ENCODE measurements around the gene MALT1. TPM values are rescaled to one million over a fixed set of nuclear protein-coding genes. Genes with fewer than 3 reads are reported as not detected.

Gene MALT1
- total RNA-seq, 2 donors from 2014 or later, result 17.7 to 28.8 TPM

DNA sequence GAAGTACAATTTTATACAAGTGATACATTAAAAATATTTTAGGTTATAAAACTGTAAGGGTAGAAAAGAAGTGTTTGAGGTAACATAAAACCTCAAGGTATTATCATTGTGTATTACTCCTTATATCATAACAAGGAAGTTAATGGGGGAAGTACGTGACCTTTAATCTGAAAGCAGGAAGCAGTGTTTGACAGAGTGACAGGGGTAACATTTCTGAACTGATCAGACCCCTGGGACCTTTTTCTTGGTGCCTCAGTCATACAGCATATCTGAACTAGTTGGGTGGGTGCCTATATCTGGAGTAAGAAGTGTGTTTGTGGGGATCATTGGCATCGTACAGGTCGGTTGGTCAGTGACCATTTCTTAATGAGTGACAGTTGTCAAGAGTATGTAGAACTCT, 43.0 kb downstream of the MALT1 start:
- no peaks in the 10 kb centered on the region for H3K4me1 ChIP-seq (ENCODE audit: control insufficient read depth in 1 of 2, low read depth in 2 of 2)
- no peak overlapping the region for H3K4me3 ChIP-seq
- ATAC-seq (ENCODE audit: insufficient number of reproducible peaks, low FRiP score, low read depth) (no peak), DNase-seq (ENCODE audit: low spot score) (no peak)
- no peaks in the 10 kb centered on the region for H3K27me3 ChIP-seq (replicated peaks; ENCODE audit: insufficient read depth)
- H3K9me3 ChIP-seq, result no peaks in the 10 kb centered on the region
- TF ChIP-seq, protein P1, sequence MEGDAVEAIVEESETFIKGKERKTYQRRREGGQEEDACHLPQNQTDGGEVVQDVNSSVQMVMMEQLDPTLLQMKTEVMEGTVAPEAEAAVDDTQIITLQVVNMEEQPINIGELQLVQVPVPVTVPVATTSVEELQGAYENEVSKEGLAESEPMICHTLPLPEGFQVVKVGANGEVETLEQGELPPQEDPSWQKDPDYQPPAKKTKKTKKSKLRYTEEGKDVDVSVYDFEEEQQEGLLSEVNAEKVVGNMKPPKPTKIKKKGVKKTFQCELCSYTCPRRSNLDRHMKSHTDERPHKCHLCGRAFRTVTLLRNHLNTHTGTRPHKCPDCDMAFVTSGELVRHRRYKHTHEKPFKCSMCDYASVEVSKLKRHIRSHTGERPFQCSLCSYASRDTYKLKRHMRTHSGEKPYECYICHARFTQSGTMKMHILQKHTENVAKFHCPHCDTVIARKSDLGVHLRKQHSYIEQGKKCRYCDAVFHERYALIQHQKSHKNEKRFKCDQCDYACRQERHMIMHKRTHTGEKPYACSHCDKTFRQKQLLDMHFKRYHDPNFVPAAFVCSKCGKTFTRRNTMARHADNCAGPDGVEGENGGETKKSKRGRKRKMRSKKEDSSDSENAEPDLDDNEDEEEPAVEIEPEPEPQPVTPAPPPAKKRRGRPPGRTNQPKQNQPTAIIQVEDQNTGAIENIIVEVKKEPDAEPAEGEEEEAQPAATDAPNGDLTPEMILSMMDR (IDR thresholded peaks at IDR 0.05), result no peak
- peaks cover 4% of the 10 kb centered on the region for H3K36me3 ChIP-seq
- H3K27ac ChIP-seq, result no peak overlapping the region

DNA sequence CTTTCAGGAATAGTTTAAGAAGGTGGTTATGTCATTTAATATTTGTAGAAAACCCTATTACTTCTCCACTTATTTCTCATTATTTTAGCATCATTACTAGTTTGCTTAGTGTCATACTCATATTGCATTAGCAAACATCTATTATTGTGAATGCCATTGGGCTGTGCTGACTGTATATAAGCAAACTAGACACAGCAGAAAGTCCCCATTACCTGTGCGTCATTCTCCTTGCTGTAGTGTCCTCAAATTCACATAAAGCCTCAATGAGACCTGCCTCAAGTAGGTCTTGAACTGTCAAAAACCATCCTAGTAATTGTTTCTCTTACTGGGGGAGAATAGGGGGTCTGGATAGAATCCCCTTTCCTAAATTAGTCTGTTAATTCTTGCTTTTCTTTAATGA, 43.6 kb downstream of the MALT1 start:
- Histone ChIP-seq H3K4me1 (ENCODE audit: control insufficient read depth in 1 of 2, low read depth in 2 of 2) (no peaks in the 10 kb centered on the region), H3K9me3 (no peaks in the 10 kb centered on the region), H3K27ac (no peak overlapping the region), H3K4me3 (no peak overlapping the region), H3K36me3 (peaks cover 4% of the 10 kb centered on the region), H3K27me3 (replicated peaks; ENCODE audit: insufficient read depth) (no peaks in the 10 kb centered on the region)
- TF ChIP-seq, protein P1 (IDR thresholded peaks at IDR 0.05), result no peak
- DNase-seq (ENCODE audit: low spot score), result no peak
- no peak for ATAC-seq (ENCODE audit: insufficient number of reproducible peaks, low FRiP score, low read depth)

DNA sequence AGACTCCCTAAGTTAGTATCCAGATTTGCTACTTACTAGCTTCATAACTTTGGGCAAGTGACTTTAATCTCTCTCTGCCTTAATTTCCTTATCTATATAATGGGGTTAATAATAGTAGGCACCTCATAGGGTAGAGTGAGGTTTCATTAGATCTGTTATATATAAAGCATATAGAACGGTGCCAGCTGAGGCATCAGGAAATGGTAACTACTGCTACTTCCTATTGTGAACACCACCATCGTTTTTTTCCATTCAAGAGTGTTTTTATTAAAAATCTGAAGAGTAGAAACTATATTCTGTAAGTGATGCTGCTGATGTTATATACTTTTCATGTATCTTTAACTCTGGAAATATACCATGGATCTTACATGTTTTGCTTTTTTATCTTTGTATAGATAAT, 44.3 kb downstream of the MALT1 start:
- TF ChIP-seq, protein P1 (IDR thresholded peaks at IDR 0.05), result no peak
- Histone ChIP-seq H3K4me3 (no peak overlapping the region), H3K27me3 (replicated peaks; ENCODE audit: insufficient read depth) (no peaks in the 10 kb centered on the region), H3K9me3 (no peaks in the 10 kb centered on the region), H3K36me3 (peaks cover 4% of the 10 kb centered on the region), H3K27ac (no peak overlapping the region), H3K4me1 (ENCODE audit: control insufficient read depth in 1 of 2, low read depth in 2 of 2) (no peaks in the 10 kb centered on the region)
- ATAC-seq (ENCODE audit: insufficient number of reproducible peaks, low FRiP score, low read depth) (no peak), DNase-seq (ENCODE audit: low spot score) (no peak)

DNA sequence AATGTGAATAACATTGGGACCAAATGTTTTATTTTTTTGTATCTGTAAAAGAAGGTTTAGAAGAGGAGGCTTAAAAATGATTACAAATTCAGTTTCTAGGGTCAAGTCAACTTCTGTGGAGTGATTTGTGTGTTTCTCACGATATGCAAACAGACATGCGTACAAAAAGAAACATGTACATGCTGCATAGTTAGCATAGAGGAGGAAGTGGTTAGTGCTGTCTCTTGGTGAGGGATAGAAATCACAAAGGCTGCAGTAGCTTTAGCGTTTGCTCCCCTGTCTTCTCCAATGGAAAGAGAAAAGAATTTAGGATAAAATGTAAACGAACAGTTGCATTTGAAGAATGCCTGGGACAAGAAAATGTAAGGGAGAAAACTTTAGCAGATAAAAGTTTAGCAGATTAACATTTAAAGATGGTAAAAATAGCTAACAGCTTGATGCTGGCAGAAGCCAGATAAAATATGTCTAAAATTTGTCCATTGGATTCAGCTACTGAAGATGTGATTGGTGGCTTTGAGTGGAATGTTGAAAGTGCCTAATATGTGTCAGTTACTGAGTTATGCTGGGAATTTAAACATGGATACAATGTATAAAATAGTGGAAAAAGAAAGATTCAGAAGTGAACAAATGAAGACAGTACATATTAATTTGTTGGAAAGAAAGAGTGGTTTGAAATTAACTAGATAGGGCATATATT, 44.9 kb downstream of the MALT1 start:
- H3K4me3 ChIP-seq, result no peak overlapping the region
- ATAC-seq (ENCODE audit: insufficient number of reproducible peaks, low FRiP score, low read depth) (no peak), DNase-seq (ENCODE audit: low spot score) (no peak)
- H3K9me3 ChIP-seq, result no peaks in the 10 kb centered on the region
- peaks cover 4% of the 10 kb centered on the region for H3K36me3 ChIP-seq
- TF ChIP-seq, protein P1 (IDR thresholded peaks at IDR 0.05), result no peak
- H3K27me3 ChIP-seq (replicated peaks; ENCODE audit: insufficient read depth), result no peaks in the 10 kb centered on the region
- no peak overlapping the region for H3K27ac ChIP-seq
- no peaks in the 10 kb centered on the region for H3K4me1 ChIP-seq (ENCODE audit: control insufficient read depth in 1 of 2, low read depth in 2 of 2)

DNA sequence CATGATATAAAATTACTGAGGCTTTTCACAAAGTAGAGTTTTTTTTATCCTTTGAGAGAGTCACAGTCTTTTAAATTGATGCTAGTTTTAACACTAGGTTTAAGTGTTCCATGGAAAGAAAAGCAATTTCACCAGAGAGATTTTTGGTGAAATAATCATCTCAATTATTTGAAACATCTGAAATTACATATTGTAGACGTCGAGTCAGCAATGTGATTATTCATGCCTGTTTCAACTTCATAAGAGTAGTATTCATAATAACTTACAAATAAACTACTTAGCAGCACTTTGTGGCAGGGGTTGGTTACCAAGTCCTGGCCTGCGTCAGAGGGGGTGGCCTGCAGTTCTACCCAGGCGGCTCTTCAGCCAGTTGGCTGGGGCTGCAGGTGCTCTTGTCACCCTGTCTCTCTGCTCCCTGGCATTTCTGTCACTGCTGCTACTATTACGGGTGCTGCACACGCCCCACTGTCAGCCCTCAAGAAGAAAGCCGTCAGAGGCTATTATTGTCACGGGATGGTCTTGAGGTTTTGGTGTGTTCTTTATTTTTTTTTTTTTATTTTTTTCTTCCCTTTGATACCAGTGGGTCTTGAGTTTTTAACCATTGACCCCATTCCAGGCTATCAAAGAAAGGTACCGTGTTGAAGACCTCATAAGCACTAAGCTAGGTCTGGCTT, 50.4 kb downstream of the MALT1 start:
- no peak for DNase-seq (ENCODE audit: low spot score)
- Histone ChIP-seq H3K9me3 (no peaks in the 10 kb centered on the region), H3K4me3 (no peak overlapping the region), H3K27ac (no peak overlapping the region), H3K36me3 (no peaks in the 10 kb centered on the region), H3K4me1 (ENCODE audit: control insufficient read depth in 1 of 2, low read depth in 2 of 2) (no peaks in the 10 kb centered on the region), H3K27me3 (replicated peaks; ENCODE audit: insufficient read depth) (no peaks in the 10 kb centered on the region)
- TF ChIP-seq, protein P1 (IDR thresholded peaks at IDR 0.05), result no peak
- no peak for ATAC-seq (ENCODE audit: insufficient number of reproducible peaks, low FRiP score, low read depth)

Measured in thoracic aorta (tissue), 2 donors.